Tibial nerve (tissue), 4 donors: ENCODE data around the gene CDK5RAP3. TPM values are rescaled to one million over a fixed set of nuclear protein-coding genes. Genes with fewer than 3 reads are reported as not detected.

ENCODE experiments used
- DNase-seq, 2 donors: peaks; one replicate each; pipeline ENCODE4 v3.0.0-alpha.2; 2019; ENCODE audit warnings: low spot score in 2 of 2
- H3K27ac ChIP-seq, 4 donors: fragments of 200-600 bp; sonication (generic) in 3 of 4; one replicate each; pipeline ENCODE4 v1.5.1; 2017 to 2019; ENCODE audit warnings: mild to moderate bottlenecking in 1 of 4
- H3K27me3 ChIP-seq, 2 donors: fragments of 200-600 bp; sonication (generic) in 1 of 2; one replicate each; pipeline versions ENCODE4 v1.5.1 to v1.6.0; 2017 to 2019
- H3K36me3 ChIP-seq, 3 donors: fragments of 200-600 bp; sonication (generic); one replicate each; pipeline ENCODE4 v1.5.1; 2018 to 2019
- H3K4me1 ChIP-seq, 4 donors: fragments of 200-600 bp; sonication (generic) in 3 of 4; one replicate each; pipeline ENCODE4 v1.5.1; 2017 to 2019
- H3K4me3 ChIP-seq, 4 donors: fragments of 200-600 bp; sonication (generic) in 3 of 4; one replicate each; pipeline ENCODE4 v1.5.1; 2017 to 2019; ENCODE audit warnings: mild to moderate bottlenecking in 1 of 4, moderate library complexity in 1 of 4
- H3K9me3 ChIP-seq, 4 donors: fragments of 200-600 bp; sonication (generic) in 3 of 4; one replicate each; pipeline ENCODE4 v1.5.1; 2017 to 2019
- CTCF ChIP-seq, 5 experiments: fragments of 200-600 bp in 3 of 5; fragments of 450-650 bp in 2 of 5; sonication (generic) in 3 of 5; IDR thresholded peaks; one replicate each; pipeline ENCODE4 v1.5.1; 2016 to 2019; ENCODE audit warnings: antibody characterized with exemption in 5 of 5, mild to moderate bottlenecking in 3 of 5, moderate library complexity in 2 of 5
- EP300 ChIP-seq, 2 donors: sonication (generic); formaldehyde crosslinking; IDR thresholded peaks; one replicate each; pipeline ENCODE4 v1.6.1; 2017; ENCODE audit warnings: antibody characterized with exemption in 2 of 2, mild to moderate bottlenecking in 1 of 2
- POLR2A ChIP-seq, 2 donors: fragments of 450-650 bp; IDR thresholded peaks; one replicate each; pipeline ENCODE4 v1.6.1; 2017; ENCODE audit warnings: antibody characterized with exemption in 2 of 2, mild to moderate bottlenecking in 2 of 2, moderate library complexity in 2 of 2
- WGBS, 2 donors: methylation state at CpG; one replicate each; pipeline ENCODE4 v1.1.5; 2018; 5-methylcytosine and 5-hydroxymethylcytosine counted together
- total RNA-seq, 4 donors: library from RNA; depleted of rRNA; stranded (reverse); fragments of >200 nt; gene quantifications; one replicate each; pipeline ENCODE4 v1.1.0, GENCODE V29; 2016

CDK5RAP3 gene
- total RNA-seq, 4 donors from 2014 or later: 163 to 310 (median 200) TPM

GRCh38 chr17:47957591-47958490, 13.1 kb upstream of the CDK5RAP3 start, which contains the start of gene PRR15L:
Gene PRR15L, minus strand, starts transcription at chr17:47957883. Its CDS starts 4,649 bp downstream, at chr17:47953234.
- Histone ChIP-seq H3K4me1 (peaks cover 0 to 7% (median 0%) of the 10 kb centered on the region in 4 donors), H3K4me3 (peak within 1 kb of the TSS in 1 of 4 donors; percentile 27), H3K9me3 (no peaks in the 10 kb centered on the region), H3K27me3 (no peaks in the 10 kb centered on the region), H3K36me3 (no peaks in the 10 kb centered on the region), H3K27ac (peak within 1 kb of the TSS in 1 of 4 donors; percentile 68)
- TF ChIP-seq POLR2A (IDR thresholded peaks at IDR 0.05) (no peak), CTCF (IDR thresholded peaks at IDR 0.05) (no peak), EP300 (IDR thresholded peaks at IDR 0.05) (no peak)
- WGBS, 2 donors: 34 to 42% methylated on average over 16 of the region's 16 CpGs
- DNase-seq: no peak

- 61 to 66% methylated on average over 7 to 8 of the region's 8 CpGs for WGBS, 2 donors
- DNase-seq: no peak
- Histone ChIP-seq H3K27me3 (no peaks in the 10 kb centered on the region), H3K36me3 (no peaks in the 10 kb centered on the region), H3K27ac (peak overlapping the region in 1 of 4 donors; percentile 20), H3K4me3 (no peak overlapping the region), H3K9me3 (no peaks in the 10 kb centered on the region), H3K4me1 (peaks cover 0 to 7% (median 0%) of the 10 kb centered on the region in 4 donors)
- TF ChIP-seq POLR2A (IDR thresholded peaks at IDR 0.05) (no peak), CTCF (IDR thresholded peaks at IDR 0.05) (no peak), EP300 (IDR thresholded peaks at IDR 0.05) (no peak)
Measured at GRCh38 chr17:47959825-47960655, 10.9 kb upstream of the CDK5RAP3 start.

GRCh38 chr17:47961406-47961805, 9.5 kb upstream of the CDK5RAP3 start:
- Histone ChIP-seq H3K27me3 (no peaks in the 10 kb centered on the region), H3K4me3 (no peak overlapping the region), H3K9me3 (no peaks in the 10 kb centered on the region), H3K36me3 (no peaks in the 10 kb centered on the region), H3K4me1 (peaks cover 0 to 9% (median 4%) of the 10 kb centered on the region in 4 donors), H3K27ac (no peak overlapping the region)
- TF ChIP-seq EP300 (IDR thresholded peaks at IDR 0.05): no peak
- TF ChIP-seq POLR2A (IDR thresholded peaks at IDR 0.05): no peak
- TF ChIP-seq CTCF (IDR thresholded peaks at IDR 0.05): no peak
- DNase-seq: no peak
- 79 to 87% methylated on average over 6 of the region's 6 CpGs for WGBS, 2 donors

GRCh38 chr17:47962901-47963300, 8.0 kb upstream of the CDK5RAP3 start:
- no peak overlapping the region for H3K4me3 ChIP-seq
- peaks cover 0 to 21% (median 7%) of the 10 kb centered on the region in 4 donors for H3K4me1 ChIP-seq
- 94 to 96% methylated on average over 3 of the region's 3 CpGs for WGBS, 2 donors
- no peak overlapping the region for H3K27ac ChIP-seq
- TF ChIP-seq CTCF (IDR thresholded peaks at IDR 0.05) (no peak), EP300 (IDR thresholded peaks at IDR 0.05) (no peak), POLR2A (IDR thresholded peaks at IDR 0.05) (no peak)
- no peaks in the 10 kb centered on the region for H3K27me3 ChIP-seq
- H3K9me3 ChIP-seq: no peaks in the 10 kb centered on the region
- DNase-seq: no peak
- no peaks in the 10 kb centered on the region for H3K36me3 ChIP-seq
